Activated T-helper 1 cell treated with anti-CD3 and anti-CD28 coated beads, Interleukin-12 subunit alpha, Interleukin-12 subunit beta, Interleukin-2, Interleukin-4 antibody, amounts not matched to agents 30 ng/mL and 10 ng/mL and 1 ng/mL, durations not matched to agents 14 hours and 24 hours and 36 hours (primary cell): ENCODE results near the gene CES3. TPM values are rescaled to one million over a fixed set of nuclear protein-coding genes. Genes with fewer than 3 reads are reported as not detected.

ENCODE experiments used
- DNase-seq: peaks from one replicate; pipeline ENCODE4 v3.0.0; 2021; ENCODE audit warnings: low spot score
- H3K27ac Mint-ChIP-seq: one replicate; pipeline ENCODE4 v1.8.0; 2021; ENCODE audit warnings: mild to moderate bottlenecking, mixed read lengths
- H3K27me3 Mint-ChIP-seq: one replicate; pipeline ENCODE4 v1.8.0; 2022; ENCODE audit warnings: mild to moderate bottlenecking, moderate library complexity, mixed read lengths; ENCODE audit not compliant: insufficient read depth
- H3K36me3 Mint-ChIP-seq: one replicate; pipeline ENCODE4 v1.8.0; 2021; ENCODE audit warnings: low read depth, mixed read lengths
- H3K4me1 Mint-ChIP-seq: one replicate; pipeline ENCODE4 v1.8.0; 2021; ENCODE audit warnings: low read depth, mixed read lengths
- H3K4me3 Mint-ChIP-seq: one replicate; pipeline ENCODE4 v1.8.0; 2021; ENCODE audit warnings: mild to moderate bottlenecking, moderate library complexity, mixed read lengths
- H3K9me3 Mint-ChIP-seq: one replicate; pipeline ENCODE4 v1.8.0; 2021; ENCODE audit warnings: mixed read lengths
- intact Hi-C: fragments of 100-400 bp; cut with micrococcal nuclease; formaldehyde crosslinking; loops from one replicate; pipeline ENCODE4 v1.15.1; 2024
- total RNA-seq: library from RNA; stranded (reverse); gene quantifications from 2 replicates; pipeline ENCODE4 v1.2.3, GENCODE V29; 2022

Gene CES3
- total RNA-seq, 1 donor from 2014 or later = 5.6 TPM

DNA sequence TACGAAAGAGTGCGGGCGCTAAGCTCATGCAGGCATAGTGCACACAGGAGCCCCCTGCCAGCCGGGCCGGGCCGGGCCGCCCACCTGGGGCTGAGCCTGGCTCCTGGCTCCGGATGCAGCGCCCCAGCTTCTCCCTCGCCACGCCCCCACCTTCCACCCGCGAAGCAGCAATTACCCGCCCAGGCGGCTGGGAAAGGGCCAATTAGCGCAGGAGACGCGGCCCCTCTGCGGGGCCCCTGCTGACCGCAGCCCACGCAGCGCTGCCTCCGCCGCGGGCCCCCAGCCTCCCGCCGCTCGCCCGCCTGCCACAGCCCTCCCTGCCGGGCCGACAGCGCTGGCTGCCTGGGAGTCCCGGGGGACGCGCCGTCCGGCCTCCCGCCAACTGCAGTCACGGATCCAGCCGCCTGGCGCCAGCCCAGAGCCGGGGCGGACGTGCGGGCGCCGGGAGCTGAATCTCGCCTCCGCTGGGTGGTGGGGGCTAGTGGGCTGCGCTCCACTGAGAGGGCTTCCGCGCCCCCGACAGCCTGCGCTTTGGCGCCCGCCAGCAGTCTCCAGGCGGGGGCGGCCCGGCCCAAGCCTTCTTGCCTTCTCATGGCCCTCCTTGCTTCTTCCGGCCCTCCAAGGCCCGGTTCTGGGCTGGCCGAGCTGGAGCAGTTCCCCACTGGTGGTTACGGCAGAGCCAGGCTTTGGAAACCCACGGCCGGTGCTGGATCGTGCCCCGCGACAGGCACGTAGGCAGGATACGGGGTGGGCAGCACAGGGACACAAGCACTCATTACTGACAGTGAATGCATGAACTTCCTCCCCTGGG, 53.0 kb downstream of the CES3 start:
- H3K36me3 Mint-ChIP-seq = peaks cover 9% of the 10 kb centered on the region
- peaks cover 48% of the 10 kb centered on the region for H3K4me1 Mint-ChIP-seq
- peak; percentile 83 for DNase-seq
- H3K9me3 Mint-ChIP-seq = no peaks in the 10 kb centered on the region
- intact Hi-C loops = loop anchor here (1.0 kb wide), 4 partner anchors 13 to 60 kb away; no protein-coding TSS in a partner anchor
- H3K27me3 Mint-ChIP-seq = peaks cover 1% of the 10 kb centered on the region
- peak overlapping the region; percentile 84 for H3K4me3 Mint-ChIP-seq
- H3K27ac Mint-ChIP-seq = peak overlapping the region; percentile 93

DNA sequence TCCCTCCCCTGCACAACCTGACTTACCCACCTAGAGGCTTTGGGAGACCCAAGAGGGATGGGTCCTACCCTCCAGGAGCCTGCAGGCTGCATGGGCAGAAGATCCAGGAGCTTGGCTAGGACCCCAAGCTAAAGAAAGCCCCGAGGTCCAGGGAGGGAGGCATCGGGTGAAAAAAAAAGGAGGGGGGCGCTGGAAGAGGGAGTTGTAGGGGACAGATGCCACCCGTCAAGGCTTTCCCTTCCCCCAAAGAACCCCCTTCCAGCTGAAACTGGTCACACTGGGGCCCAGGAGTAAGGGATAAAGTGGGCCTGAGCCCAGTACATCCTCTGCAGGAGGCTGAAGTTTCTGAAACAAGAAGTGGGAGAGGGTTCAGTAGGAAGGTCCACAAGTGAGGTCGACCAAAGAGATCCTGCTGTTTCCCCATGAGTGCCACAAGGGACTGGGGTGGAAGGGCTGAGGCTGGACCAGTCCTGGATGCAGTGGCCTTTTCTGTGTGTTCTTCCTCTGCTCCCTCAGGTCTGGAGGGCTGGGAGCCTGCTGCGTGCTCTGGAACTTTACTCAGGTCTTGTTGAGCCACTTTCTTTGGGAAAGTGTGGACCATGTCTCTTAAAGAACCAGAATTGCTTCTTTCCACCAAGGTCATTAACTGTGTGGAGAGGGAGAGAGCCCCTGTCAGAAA, 53.7 kb downstream of the CES3 start:
- peak overlapping the region; percentile 93 for H3K27ac Mint-ChIP-seq
- no peaks in the 10 kb centered on the region for H3K9me3 Mint-ChIP-seq
- DNase-seq = no peak
- peak overlapping the region; percentile 84 for H3K4me3 Mint-ChIP-seq
- H3K4me1 Mint-ChIP-seq = peaks cover 41% of the 10 kb centered on the region
- H3K27me3 Mint-ChIP-seq = peaks cover 1% of the 10 kb centered on the region
- intact Hi-C loops = loop anchor here (1.0 to 5.0 kb wide), 3 partner anchors 30 to 38 kb away; no protein-coding TSS in a partner anchor
- peaks cover 4% of the 10 kb centered on the region for H3K36me3 Mint-ChIP-seq

DNA sequence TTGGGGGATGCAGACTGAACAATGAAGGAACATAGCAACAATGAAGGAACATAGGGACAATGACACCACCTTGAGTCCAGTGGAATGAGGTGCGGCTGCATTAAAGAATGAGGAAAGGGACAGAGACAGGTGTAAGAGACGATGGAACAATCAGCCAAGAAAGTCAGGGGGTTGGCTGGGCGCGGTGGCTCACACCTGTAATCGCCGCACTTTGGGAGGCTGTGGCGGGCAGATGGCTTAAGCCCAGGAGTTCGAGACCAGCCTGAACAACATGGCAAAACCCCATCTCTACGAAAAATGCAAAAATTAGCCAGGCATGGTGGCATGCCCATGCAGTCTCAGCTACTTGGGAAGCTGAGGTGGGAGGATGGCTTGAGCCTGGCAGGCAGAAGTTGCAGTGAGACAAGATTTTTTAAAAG, 54.3 kb downstream of the CES3 start:
- intact Hi-C loops = loop anchor here (1.0 to 5.0 kb wide), 2 partner anchors 37 to 38 kb away; no protein-coding TSS in a partner anchor
- DNase-seq = no peak
- Mint-ChIP-seq H3K9me3 (no peaks in the 10 kb centered on the region), H3K4me3 (peak overlapping the region; percentile 84), H3K27ac (peak overlapping the region; percentile 93), H3K4me1 (peaks cover 41% of the 10 kb centered on the region), H3K36me3 (peaks cover 3% of the 10 kb centered on the region), H3K27me3 (peaks cover 1% of the 10 kb centered on the region)

DNA sequence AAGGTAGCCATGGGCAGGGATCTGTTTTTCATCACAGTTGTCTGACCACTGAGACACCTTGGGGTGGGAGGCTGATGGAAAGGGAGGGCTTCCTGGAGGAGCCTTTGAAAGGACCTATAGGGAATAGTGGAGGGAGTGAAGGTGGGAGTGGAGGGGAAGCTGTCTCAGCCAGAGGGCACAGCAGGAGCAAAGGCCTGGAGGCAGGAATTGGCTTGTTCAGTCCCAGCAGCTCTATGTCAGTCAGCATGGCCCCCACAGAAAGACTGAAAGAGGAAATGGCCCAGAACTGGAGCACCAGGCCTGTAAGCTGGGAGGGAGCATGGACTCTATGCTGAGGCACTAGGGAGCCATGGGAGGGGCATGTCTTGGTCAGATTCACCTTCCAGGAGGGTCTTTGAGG, 55.1 kb downstream of the CES3 start:
- Mint-ChIP-seq H3K36me3 (no peaks in the 10 kb centered on the region), H3K4me3 (no peak overlapping the region), H3K27ac (peak overlapping the region; percentile 40), H3K4me1 (peaks cover 41% of the 10 kb centered on the region), H3K9me3 (no peaks in the 10 kb centered on the region), H3K27me3 (peaks cover 1% of the 10 kb centered on the region)
- intact Hi-C loops = loop anchor here (5.0 kb wide), 1 partner anchor 36 kb away; no protein-coding TSS in a partner anchor
- DNase-seq = no peak

DNA sequence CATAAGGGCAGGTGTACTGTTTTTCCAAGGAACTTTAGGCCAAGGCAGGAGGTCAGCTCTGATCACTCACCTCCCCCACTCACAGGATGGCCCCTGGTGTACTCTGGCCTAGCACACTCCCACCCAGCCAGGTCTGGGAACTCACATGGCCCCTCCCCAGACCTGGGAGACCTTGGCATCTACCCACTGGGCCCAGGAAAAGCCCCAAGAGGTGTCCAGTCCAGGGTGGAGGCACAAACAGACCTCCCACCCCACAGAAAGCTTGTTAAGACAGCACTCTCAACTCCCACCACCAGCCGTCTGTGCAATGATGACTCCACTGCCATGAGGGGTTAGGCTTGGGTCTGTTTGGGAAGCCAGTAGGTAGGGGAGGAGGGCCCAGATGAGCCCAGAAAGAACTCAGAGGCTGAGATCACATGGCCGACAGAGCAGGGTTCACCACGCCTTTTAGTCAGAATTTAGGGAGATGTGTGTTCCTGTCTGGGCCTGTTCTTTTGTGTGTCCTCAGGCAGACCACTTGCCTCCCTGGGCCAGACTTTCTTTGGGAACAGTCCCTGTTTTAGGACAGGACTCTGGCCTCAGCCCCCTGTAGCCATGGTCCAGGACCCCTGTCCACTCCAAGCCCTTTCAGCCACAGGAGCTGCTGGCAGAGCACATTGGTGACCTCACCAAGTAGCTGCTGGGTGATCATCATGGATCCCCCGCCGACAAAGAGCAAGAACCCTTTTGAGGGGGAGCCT, 55.8 kb downstream of the CES3 start:
- no peaks in the 10 kb centered on the region for H3K36me3 Mint-ChIP-seq
- H3K27me3 Mint-ChIP-seq = peaks cover 1% of the 10 kb centered on the region
- no peak overlapping the region for H3K27ac Mint-ChIP-seq
- no peak for DNase-seq
- peaks cover 41% of the 10 kb centered on the region for H3K4me1 Mint-ChIP-seq
- intact Hi-C loops = loop anchor here (1.0 to 5.0 kb wide), 2 partner anchors 35 to 134 kb away; no protein-coding TSS in a partner anchor
- H3K9me3 Mint-ChIP-seq = no peaks in the 10 kb centered on the region
- H3K4me3 Mint-ChIP-seq = no peak overlapping the region

DNA sequence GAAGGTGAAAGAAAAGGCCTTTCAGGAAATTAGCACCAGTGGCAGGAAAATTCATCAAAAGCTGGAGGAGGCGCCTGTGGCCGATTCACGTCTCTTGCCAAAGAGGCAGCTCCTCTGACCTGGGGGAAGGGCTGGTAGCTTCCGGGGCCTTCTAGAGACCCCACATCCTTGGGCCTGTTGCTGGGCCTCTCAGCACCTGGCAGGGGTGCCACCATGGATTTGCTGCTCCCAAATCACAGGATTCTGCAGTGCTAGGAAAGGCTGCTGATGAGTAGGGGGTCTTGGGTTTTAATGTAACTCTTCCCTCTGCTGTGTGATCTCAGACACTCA, 56.3 kb downstream of the CES3 start:
- DNase-seq = no peak
- H3K4me3 Mint-ChIP-seq = peak overlapping the region; percentile 7
- intact Hi-C loops = loop anchor here (1.0 to 5.0 kb wide), 2 partner anchors 35 to 134 kb away; no protein-coding TSS in a partner anchor
- H3K27ac Mint-ChIP-seq = no peak overlapping the region
- H3K27me3 Mint-ChIP-seq = peaks cover 1% of the 10 kb centered on the region
- H3K9me3 Mint-ChIP-seq = no peaks in the 10 kb centered on the region
- H3K4me1 Mint-ChIP-seq = peaks cover 38% of the 10 kb centered on the region
- H3K36me3 Mint-ChIP-seq = no peaks in the 10 kb centered on the region

DNA sequence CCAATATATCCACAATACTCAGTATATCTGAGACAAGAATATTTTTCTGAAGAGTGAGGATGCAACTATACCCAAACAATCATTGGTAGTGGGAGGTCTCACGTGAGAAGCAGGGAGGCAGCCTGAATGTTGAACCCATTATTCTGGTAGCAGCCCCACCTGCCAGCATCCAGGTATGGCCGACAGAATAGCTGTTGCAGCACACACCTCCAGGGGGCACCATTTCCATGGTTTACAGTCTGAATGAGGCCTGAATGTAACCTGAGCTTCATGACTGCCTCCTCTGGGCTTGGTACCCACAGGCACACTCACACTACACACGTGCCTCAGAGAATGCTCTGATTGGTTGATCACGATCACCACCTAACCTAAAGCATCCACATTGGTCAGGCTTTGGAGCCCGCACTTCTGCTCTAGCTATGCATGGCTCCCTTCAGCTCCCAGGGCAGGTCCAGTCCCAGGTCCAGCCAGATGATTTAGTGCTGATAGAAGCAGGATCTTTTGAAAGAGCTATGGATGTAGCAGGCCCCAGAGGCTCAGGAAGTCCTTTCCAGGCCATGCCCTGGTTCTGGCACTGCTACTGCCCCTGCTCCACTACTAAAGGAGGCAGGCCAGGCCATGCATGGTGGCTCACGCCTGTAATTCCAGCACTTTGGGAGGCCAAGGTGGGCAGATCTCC, 56.9 kb downstream of the CES3 start:
- Mint-ChIP-seq H3K4me3 (peak overlapping the region; percentile 7), H3K9me3 (no peaks in the 10 kb centered on the region), H3K27ac (peak overlapping the region; percentile 40), H3K36me3 (peaks cover under 1% of the 10 kb centered on the region), H3K4me1 (peaks cover 40% of the 10 kb centered on the region), H3K27me3 (peaks cover 3% of the 10 kb centered on the region)
- intact Hi-C loops = loop anchor here (1.0 to 5.0 kb wide), 7 partner anchors 10 to 167 kb away; partner anchors contain the start of gene PHAF1
- peak; percentile 85 for DNase-seq

DNA sequence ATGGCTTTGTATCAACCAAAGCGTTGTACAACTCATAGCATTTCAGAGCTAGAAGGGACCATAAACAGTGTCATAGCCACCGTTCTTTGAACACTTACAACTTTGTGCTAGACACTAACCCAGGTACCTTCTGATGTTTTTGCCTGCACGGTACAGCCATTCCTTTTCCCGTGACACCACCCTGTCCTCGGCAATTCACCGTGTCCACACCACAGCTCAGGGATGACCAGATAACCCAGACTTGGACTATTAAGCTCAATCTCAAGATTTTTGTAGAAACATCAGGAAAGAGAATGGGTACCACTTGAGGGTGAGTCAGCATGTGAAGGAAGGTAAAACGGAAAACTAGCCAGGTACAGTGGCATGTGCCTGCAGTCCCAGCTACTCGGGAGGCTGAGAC, 58.1 kb downstream of the CES3 start:
- DNase-seq = no peak
- Mint-ChIP-seq H3K27ac (no peak overlapping the region), H3K27me3 (peaks cover 3% of the 10 kb centered on the region), H3K36me3 (peaks cover 1% of the 10 kb centered on the region), H3K4me3 (no peak overlapping the region), H3K4me1 (peaks cover 40% of the 10 kb centered on the region), H3K9me3 (no peaks in the 10 kb centered on the region)
- intact Hi-C loops = loop anchor here (2.0 to 5.0 kb wide), 2 partner anchors 33 to 90 kb away; partner anchors contain the start of gene PHAF1

DNA sequence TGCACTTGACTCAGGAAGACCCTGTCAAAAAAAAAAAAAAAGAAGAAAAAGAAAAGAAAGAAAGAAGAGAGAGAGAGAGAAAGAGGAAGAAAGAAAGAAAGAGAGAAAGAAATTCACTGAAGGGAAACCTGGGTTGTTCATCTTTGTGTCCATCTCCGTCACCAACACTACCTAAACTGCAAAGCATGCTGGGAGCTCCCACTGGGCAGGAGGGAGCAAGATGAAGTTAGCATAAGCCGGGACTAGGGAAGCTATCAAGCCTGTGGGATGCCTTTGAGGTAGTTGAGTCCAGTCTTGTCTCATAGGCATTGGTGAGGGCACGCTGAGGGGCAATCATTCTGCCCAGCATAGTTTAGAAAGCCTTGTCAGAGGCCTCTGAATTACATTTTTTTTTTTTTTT, 60.3 kb downstream of the CES3 start:
- no peak overlapping the region for H3K4me3 Mint-ChIP-seq
- DNase-seq = no peak
- no peaks in the 10 kb centered on the region for H3K9me3 Mint-ChIP-seq
- H3K27me3 Mint-ChIP-seq = peaks cover 2% of the 10 kb centered on the region
- intact Hi-C loops = no loop called here
- peaks cover 1% of the 10 kb centered on the region for H3K36me3 Mint-ChIP-seq
- no peak overlapping the region for H3K27ac Mint-ChIP-seq
- peaks cover 37% of the 10 kb centered on the region for H3K4me1 Mint-ChIP-seq

DNA sequence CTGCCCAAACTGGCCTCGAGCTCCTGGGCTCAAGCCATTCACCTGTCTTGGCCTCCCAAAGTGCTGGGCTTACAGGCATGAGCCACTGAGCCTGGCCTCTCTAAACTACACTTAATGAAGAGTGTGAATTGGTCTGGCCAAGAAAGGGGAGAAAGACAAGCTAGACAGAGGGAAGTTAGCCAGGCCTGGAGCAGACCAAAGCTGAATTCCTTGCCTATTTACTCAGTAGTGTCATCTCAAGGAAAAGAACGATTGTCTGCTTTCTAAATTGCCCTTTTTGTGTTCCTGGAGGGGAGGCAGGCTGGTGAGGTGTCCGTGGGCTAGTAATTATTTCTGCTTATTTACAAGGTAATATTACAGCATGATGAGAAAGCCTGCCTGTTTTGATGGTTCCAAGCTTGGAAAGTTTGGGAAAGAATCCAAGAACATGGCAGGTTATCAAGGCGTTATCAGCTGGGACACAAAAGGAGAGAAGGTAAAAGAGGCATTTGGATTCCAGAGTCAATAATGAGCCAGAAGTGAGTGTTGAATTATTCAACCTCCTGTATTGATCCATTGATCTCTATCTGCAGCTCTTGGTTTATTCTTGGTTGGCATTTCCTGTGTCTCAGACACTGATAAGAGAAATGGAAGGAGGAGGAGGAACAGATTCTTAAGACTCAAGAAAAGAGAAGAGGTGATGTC, 61.6 kb downstream of the CES3 start:
- no peak for DNase-seq
- Mint-ChIP-seq H3K4me3 (no peak overlapping the region), H3K27ac (no peak overlapping the region), H3K27me3 (peaks cover 2% of the 10 kb centered on the region), H3K4me1 (peaks cover 38% of the 10 kb centered on the region), H3K36me3 (peaks cover 1% of the 10 kb centered on the region), H3K9me3 (no peaks in the 10 kb centered on the region)
- intact Hi-C loops = no loop called here

DNA sequence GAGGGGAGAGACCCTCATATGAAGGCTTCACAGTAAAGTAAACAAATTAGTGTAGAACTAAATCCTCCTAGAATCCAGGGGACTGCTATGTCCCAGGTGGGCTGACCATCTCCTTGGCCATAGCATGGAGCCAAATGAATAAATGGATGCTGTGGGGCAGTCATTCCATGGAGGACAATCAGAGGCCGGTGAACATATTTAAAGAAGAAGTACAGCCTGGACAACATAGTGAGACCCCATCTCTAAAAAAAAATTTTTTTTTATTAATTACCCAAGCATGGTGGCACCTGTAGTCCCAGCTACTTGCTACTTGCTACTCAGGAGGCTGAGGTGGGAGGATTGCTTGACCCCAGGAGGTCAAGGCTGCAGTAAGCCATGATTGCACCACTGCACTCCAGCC, 62.6 kb downstream of the CES3 start:
- intact Hi-C loops = no loop called here
- Mint-ChIP-seq H3K4me1 (peaks cover 36% of the 10 kb centered on the region), H3K36me3 (peaks cover 1% of the 10 kb centered on the region), H3K27ac (peak overlapping the region; percentile 68), H3K27me3 (peaks cover 2% of the 10 kb centered on the region), H3K4me3 (no peak overlapping the region), H3K9me3 (no peaks in the 10 kb centered on the region)
- no peak for DNase-seq
